C1 segment of cervical spinal cord (tissue), 14 donors: ENCODE measurements around the gene PCDHGA11.
"Not testable (repeated sequence)": the region's sequence is repeated elsewhere in the genome, so short reads cannot be mapped to it uniquely, and the experiment has no call there.

ENCODE experiments used
- DNase-seq, 14 donors: peaks; one replicate each; lab custom pipeline; 2025; lab: John Stamatoyannopoulos, UW

PCDHGA11 gene

GRCh38 chr5:141431286-141431685 lies 10.4 kb downstream of the PCDHGA11 start:
- no peak for DNase-seq

DNA sequence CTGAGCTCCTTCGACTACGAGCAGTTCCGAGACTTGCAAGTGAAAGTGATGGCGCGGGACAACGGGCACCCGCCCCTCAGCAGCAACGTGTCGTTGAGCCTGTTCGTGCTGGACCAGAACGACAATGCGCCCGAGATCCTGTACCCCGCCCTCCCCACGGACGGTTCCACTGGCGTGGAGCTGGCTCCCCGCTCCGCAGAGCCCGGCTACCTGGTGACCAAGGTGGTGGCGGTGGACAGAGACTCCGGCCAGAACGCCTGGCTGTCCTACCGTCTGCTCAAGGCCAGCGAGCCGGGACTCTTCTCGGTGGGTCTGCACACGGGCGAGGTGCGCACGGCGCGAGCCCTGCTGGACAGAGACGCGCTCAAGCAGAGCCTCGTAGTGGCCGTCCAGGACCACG lies 11.5 kb downstream of the PCDHGA11 start:
- DNase-seq = not testable (repeated sequence)

- DNase-seq = not testable (repeated sequence)
These were observed 11.9 kb downstream of the PCDHGA11 start for GRCh38 chr5:141432726-141433125.

GRCh38 chr5:141434006-141434405 lies 13.2 kb downstream of the PCDHGA11 start:
- no peak for DNase-seq

GRCh38 chr5:141437221-141437620 lies 16.4 kb downstream of the PCDHGA11 start:
- no peak for DNase-seq

- no peak for DNase-seq
These were observed 18.7 kb downstream of the PCDHGA11 start for GRCh38 chr5:141439411-141440141.

GRCh38 chr5:141440341-141440740 lies 19.5 kb downstream of the PCDHGA11 start:
- no peak for DNase-seq

DNA sequence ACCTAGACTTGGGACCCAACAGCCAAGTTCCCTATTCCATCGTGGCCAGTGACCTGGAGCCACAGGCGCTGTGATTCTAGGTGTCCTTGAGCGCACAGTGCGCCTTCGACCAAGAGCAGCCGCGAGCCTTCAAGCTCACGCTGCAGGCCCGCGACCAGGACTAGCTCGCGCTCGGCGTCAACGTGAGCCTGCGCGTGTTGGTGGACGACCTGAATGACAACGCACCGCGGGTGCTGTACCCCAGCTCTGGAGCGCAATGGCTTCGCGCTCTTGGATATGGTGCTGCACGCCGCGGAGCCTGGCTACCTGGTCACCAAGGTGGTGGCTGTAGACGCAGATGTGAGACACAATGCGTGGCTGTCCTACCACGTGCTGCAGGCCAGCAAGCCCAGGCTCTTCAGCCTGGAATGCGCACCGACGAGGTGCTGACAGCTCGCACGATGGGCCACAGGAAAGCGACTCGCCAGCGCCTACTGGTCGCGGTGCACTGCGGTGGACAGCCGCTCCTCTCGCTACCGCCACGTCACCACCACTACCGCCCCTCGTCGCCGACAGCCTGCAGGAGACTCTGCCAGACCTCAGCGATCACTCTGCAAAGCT lies 20.8 kb downstream of the PCDHGA11 start:
- DNase-seq = no peak

DNA sequence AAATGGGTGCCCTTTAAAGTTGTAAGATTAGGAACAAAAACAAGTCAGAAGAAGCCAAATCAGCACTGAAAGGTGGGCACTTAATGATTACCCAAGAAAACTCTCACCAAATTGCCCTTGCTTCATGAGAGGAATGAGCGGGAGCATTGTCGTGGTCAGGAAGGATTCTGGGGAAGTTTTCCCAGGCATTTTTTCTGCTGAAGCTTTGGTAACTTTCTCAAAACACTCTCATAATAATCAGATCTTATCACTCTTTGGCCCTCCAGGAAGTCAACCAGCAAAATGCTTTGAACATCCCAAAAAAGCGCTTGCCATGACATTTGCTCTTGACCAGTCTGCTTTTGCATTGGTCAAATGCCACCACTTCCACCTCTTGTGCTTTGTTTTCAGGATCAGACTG lies 44.5 kb downstream of the PCDHGA11 start:
- no peak for DNase-seq
